Motor neuron (in vitro differentiated cells): ENCODE measurements around the gene TAP2. TPM values are rescaled to one million over a fixed set of nuclear protein-coding genes. Genes with fewer than 3 reads are reported as not detected.
A peak's percentile ranks its signal among the peaks of the same experiment; 100 is the strongest.

Experiments used
- ATAC-seq, 8 experiments: fragments of 200-7000 bp; cut with Tn5 transposase; replicated peaks in 6 of 8; 2 replicates each; pipeline ENCODE4 v1.8.0; 2021; ENCODE audit warnings: mild to moderate bottlenecking in 8 of 8, moderate library complexity in 8 of 8
- H3K27ac ChIP-seq, 2 donors: fragments of 250-450 bp; sonication (Bioruptor Pico); 2 replicates each; pipeline ENCODE4 v1.9.0; 2021; ENCODE audit warnings: antibody characterized with exemption in 2 of 2, mild to moderate bottlenecking in 2 of 2, moderate library complexity in 1 of 2
- H3K4me1 ChIP-seq, 2 donors: fragments of 250-450 bp; sonication (Bioruptor Pico); replicated peaks in 1 of 2; 2 replicates each; pipeline ENCODE4 v1.6.1; 2021; ENCODE audit warnings: antibody characterized with exemption in 2 of 2, mild to moderate bottlenecking in 2 of 2, moderate library complexity in 1 of 2
- H3K4me3 ChIP-seq, 5 donors: fragments of 250-450 bp; sonication (Bioruptor Pico); 2 replicates each; pipeline ENCODE4 v1.9.0; 2021; ENCODE audit warnings: antibody characterized with exemption in 5 of 5, mild to moderate bottlenecking in 5 of 5, moderate library complexity in 4 of 5
- WGBS, 10 experiments: fragments of 450-650 bp; shearing (Covaris generic); methylation state at CpG; one replicate each; pipeline ENCODE4 v1.0.0; 2022; 5-methylcytosine and 5-hydroxymethylcytosine counted together
- in situ Hi-C, 9 experiments: fragments of 400-800 bp; cut with MboI; loops; one replicate each; pipeline ENCODE4 v1.15.0; 2021; ENCODE audit warnings: low sequenced_read_pairs in 9 of 9, low pct_unique_long_range_greater_than_20kb in 2 of 9; ENCODE audit not compliant: unreplicated experiment in 9 of 9
- total RNA-seq, 8 experiments: library from RNA; unstranded; fragments of 300-600 nt; gene quantifications; 2 replicates each; pipeline versions ENCODE4 v1.2.3 to v1.2.4, GENCODE V29; 2022

TAP2 gene
- total RNA-seq, 8 experiments from 2014 or later: 1.7 to 104 (median 13.5) TPM

DNA sequence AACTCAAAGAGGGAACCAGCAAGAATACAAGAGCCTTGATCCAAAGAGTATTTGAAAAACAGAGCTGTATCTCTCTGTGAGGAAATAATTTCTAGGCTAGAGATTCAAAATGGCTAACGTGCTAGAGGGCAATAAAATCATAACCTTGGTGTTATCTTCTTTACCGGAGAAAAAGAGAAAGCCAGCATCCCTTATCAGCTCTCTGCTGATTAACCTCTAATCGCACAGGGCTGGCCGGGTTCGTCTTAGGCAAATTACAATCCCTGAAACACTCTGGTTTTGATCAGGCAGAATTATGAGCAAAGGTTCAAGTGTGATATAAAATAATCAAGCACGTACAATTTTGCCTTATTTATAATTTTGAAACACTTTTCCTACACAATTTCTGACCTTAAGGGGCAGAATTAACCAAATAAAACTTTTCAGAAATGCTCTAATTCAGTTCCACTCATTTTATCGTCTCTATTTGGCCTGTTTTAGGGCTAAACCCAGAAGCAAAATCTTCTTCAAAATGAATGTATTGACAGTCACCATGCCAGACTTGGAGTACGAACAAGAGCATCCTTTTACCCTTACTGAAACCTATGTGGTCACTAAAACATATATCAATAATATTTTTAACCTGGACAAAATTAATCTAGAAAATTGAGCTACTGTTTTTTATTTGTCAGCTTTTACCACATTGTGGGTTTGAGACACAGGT, 29.2 kb upstream of the TAP2 start:
- peak in 2 of 8 experiments; percentile 29 to 32 for ATAC-seq
- in situ Hi-C loops: no loop called here
- Histone ChIP-seq H3K27ac (no peak overlapping the region), H3K4me1 (no peaks in the 10 kb centered on the region), H3K4me3 (no peak overlapping the region)
- 33 to 65% (median 51%) methylated on average over 3 to 8 of the region's 8 CpGs for WGBS, 10 experiments

DNA sequence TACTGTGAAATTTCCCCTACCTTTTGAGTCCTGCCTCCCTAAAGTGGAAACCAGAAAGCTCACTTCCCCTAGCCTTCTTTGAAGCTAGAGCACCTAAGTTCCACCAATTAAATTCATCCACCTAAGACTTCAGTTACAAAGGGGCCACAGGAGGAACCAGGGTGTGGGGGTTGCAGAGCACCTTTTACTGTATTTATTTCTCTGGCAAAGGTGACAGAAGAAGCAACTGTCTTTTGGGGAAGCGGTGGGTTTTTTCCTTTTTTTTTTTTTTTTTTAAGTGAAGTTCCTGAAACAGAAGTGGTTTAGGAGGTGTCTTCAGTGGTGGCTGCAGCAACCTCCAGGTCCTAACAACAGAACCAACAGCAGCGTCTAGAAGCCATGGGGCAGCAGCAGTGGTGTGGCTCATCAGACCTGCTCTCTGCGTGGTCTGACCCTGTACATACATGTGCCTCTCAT, 28.5 kb upstream of the TAP2 start:
- H3K4me1 ChIP-seq: no peaks in the 10 kb centered on the region
- no peak overlapping the region for H3K4me3 ChIP-seq
- in situ Hi-C loops: no loop called here
- H3K27ac ChIP-seq: no peak overlapping the region
- ATAC-seq: no peak
- WGBS, 10 experiments: 40 to 69% (median 50%) methylated on average over 1 to 2 of the region's 3 CpGs; no CpG with 5 or more reads in 3 of the 10 experiments

DNA sequence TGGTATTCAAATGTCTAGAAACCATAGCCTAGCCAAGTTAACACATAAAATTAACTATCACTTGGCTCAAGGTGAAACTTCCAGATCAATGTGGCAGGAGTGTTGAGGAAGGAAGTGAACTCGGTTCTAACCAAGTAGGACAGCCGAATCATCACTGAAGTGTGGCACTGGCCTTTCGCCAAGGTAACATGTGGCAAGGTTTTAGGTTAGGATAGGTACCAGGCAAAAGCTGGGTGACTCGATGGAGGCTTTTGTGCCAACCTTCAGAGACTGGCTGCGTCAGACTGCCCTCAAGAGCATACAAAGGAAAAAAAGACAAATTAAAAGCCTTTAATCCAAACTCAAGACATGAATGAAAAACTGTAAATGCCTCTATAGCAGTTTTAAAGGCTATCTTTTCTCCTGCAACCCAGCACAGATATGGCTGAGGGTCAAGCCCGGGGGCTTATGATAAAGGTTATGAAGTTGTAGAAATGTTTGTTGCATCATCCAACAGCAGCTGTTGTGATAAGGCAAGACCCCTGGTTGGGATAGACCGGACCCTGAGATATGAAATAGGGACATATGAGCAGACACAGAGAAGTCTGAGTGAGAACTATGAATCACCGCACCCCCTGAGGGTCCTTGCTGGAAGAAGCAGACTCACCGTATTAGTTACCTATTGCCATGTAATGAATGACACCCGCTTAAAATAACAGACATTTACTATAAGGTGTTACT, 27.3 kb upstream of the TAP2 start:
- no peak overlapping the region for H3K27ac ChIP-seq
- 23 to 84% (median 66%) methylated on average over 4 to 10 of the region's 10 CpGs; no CpG with 5 or more reads in 1 of the 10 experiments for WGBS, 10 experiments
- in situ Hi-C loops: no loop called here
- H3K4me1 ChIP-seq: no peaks in the 10 kb centered on the region
- no peak for ATAC-seq
- H3K4me3 ChIP-seq: no peak overlapping the region

DNA sequence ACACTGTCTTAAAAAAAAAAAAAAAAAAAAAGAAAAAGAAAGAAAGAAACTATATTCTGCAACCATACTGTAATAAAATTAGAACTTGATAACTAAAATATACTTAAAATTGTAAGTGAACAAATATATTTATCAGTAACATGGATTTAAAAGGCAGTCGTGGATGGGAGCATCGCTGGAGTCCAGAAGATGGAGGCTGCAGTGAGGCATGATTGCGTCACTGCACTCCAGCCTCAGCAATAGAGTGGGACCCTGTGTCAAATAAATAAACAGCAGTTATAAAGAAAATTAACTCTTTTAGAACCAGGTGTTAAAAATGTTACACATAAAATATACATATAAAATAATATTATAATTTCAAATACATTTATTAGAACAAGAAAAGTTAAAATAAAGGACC, 24.2 kb upstream of the TAP2 start:
- H3K4me3 ChIP-seq: no peak overlapping the region
- no peak overlapping the region for H3K27ac ChIP-seq
- no peaks in the 10 kb centered on the region for H3K4me1 ChIP-seq
- WGBS, 10 experiments: 53 to 100% (median 81%) methylated on average over 1 to 3 of the region's 3 CpGs; no CpG with 5 or more reads in 1 of the 10 experiments
- in situ Hi-C loops: no loop called here
- no peak for ATAC-seq

DNA sequence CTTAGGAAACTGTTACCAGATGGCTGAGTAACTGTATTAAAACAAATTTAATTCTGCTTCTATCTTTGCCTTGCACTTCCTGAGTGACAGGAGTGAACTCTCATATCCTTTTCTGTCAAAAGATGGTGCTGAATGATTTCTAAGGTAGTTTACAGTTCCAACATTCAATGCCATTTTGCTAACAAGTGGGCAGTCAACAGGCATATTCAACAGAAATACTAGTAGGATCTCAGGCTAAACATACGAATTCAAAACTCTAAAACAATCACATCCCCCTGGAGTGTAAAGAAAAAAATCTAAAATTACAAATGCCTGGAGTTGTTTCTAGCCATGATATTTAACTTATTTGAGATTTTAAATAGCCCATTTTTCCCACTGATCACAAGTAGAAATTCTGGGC, 22.1 kb upstream of the TAP2 start:
- H3K4me1 ChIP-seq: no peaks in the 10 kb centered on the region
- WGBS, 10 experiments: 36 to 100% (median 73%) methylated on average over 1 of the region's 1 CpG
- H3K27ac ChIP-seq: no peak overlapping the region
- ATAC-seq: no peak
- no peak overlapping the region for H3K4me3 ChIP-seq
- in situ Hi-C loops: no loop called here

DNA sequence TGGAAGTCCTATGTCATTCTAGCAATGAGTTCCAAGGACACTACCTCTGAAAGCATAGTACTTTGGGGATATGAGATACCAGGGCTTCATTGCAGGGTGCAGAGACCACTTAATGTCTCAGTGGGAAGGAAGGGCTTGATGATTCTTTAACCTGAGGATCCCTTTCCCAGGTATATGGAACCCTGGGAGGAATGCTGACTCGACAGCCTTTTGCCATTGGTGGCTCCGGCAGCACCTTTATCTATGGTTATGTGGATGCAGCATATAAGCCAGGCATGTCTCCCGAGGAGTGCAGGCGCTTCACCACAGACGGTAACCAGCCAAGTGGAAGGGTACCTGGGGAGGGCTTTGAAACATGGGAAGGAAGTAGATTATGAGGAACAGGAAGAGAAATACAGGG, 19.7 kb upstream of the TAP2 start:
- no peak for ATAC-seq
- in situ Hi-C loops: no loop called here
- Histone ChIP-seq H3K4me3 (no peak overlapping the region), H3K4me1 (no peaks in the 10 kb centered on the region), H3K27ac (no peak overlapping the region)
- WGBS, 10 experiments: 46 to 79% (median 70%) methylated on average over 2 to 5 of the region's 5 CpGs; no CpG with 5 or more reads in 4 of the 10 experiments

DNA sequence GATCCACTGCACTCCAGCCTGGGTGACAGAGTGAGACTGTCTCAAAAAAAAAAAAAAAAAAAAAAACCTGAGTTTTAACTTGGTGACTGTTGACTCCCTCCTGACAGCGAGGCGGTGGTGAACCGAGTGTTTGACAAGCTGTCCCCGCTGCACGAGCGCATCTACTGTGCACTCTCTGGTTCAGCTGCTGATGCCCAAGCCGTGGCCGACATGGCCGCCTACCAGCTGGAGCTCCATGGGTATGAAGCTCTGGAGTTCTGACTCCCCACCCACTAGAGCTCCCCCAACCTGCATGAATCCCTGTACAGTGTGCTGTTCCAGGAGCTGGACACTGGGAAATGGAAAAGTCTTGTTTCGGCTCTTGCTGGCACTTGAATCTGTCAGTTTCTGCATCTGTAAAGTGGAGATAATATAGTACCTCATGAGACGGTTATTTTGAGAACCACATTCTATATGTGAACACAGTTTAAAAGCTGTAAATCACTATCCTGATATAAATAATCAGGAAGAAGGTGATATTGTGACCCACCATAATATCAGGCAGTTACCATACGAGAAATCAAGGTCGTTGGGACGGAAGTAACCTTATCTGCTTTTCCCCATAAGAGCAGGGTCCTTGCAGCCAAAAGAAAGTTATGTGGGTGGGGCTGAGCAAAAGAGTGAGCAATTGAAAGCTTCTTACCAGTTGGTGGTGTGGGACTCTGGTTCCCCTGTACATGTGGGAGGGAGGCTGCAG, 18.8 kb upstream of the TAP2 start:
- Histone ChIP-seq H3K27ac (no peak overlapping the region), H3K4me1 (peaks cover 2 to 5% of the 10 kb centered on the region in 2 donors), H3K4me3 (no peak overlapping the region)
- no peak for ATAC-seq
- 59 to 100% (median 84%) methylated on average over 2 to 12 of the region's 14 CpGs for WGBS, 10 experiments
- in situ Hi-C loops: no loop called here

DNA sequence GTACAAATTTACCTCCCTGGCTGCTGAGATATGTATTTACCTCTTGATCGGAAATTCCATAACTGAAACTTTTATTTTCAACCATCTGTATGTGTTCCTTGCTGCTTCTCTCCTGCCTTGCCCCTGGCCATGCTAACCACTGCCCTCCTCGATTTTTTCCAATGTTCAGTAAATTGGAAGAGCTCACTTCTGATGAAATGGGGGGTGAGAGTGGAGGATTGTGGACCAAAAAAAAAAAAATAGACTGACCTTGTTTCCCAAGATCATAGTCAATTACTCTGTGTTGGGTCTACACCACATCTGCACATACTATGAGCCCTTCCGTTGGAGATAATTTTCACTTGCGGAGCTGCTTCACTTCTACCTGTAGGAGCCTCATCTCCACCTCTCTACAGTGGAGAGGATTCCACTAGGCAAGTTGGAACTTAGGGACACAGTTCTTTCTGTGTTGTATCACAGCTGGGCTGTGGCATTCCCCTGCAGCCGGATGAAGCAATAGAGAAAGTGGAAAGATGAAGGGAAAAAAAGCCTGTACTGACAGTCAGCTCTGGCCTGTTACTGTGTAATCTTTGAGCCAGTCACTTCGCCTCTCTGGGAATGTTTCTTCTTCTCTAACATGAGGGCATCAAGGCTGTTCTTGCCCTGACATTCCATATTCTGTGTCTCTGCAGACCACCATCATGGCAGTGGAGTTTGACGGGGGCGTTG, 17.1 kb upstream of the TAP2 start:
- Histone ChIP-seq H3K4me3 (no peak overlapping the region), H3K4me1 (peaks cover 2 to 5% of the 10 kb centered on the region in 2 donors), H3K27ac (no peak overlapping the region)
- ATAC-seq: no peak
- 60 to 94% (median 80%) methylated on average over 1 to 8 of the region's 8 CpGs; no CpG with 5 or more reads in 1 of the 10 experiments for WGBS, 10 experiments
- in situ Hi-C loops: no loop called here

DNA sequence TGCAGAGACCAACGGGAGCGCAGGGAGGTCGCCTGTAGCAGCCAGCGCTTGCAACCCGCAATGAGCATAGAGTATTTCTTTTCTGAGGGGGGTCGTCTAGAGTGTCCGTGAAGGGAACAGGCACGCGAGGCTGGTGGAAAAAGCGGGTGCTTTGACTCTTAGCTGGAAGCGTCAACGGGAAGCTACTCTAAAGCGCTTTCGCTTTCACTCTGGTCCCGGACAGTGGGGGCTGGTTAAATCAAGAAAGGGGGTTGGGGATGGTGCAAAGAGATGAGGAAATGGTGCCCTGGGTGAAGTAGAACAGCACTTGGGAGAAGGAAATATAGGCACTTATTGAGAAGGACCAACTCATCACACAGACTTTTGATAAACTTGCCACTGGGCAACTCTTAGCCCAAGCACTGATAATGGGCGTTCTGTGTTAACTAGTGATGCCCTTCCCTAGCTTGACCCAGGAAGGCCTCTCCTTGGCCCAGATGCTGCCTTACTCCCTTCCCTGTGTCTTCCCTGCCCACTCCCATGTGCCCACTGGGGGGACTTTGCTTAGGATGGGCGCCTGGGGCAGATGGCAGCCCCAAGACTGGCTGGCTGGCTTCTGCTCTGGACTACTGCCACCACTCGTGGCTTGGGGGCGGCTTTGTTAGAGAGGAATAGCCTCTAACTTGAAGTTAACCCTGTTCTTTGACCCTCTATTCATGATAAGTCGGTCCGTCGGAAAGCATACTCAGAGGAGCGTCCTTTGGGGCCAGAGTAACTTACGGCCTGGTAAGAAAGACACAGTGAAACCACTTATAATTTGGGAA, 16.0 kb upstream of the TAP2 start:
- in situ Hi-C loops: no loop called here
- peak overlapping the region; percentile 21 to 48 (median 41) for H3K4me3 ChIP-seq
- WGBS, 10 experiments: 7 to 100% (median 82%) methylated on average over 1 to 17 of the region's 24 CpGs; no CpG with 5 or more reads in 2 of the 10 experiments
- peaks cover 2 to 5% of the 10 kb centered on the region in 2 donors for H3K4me1 ChIP-seq
- H3K27ac ChIP-seq: no peak overlapping the region
- ATAC-seq: peak in 3 of 8 experiments; percentile 2 to 17 (median 15)

DNA sequence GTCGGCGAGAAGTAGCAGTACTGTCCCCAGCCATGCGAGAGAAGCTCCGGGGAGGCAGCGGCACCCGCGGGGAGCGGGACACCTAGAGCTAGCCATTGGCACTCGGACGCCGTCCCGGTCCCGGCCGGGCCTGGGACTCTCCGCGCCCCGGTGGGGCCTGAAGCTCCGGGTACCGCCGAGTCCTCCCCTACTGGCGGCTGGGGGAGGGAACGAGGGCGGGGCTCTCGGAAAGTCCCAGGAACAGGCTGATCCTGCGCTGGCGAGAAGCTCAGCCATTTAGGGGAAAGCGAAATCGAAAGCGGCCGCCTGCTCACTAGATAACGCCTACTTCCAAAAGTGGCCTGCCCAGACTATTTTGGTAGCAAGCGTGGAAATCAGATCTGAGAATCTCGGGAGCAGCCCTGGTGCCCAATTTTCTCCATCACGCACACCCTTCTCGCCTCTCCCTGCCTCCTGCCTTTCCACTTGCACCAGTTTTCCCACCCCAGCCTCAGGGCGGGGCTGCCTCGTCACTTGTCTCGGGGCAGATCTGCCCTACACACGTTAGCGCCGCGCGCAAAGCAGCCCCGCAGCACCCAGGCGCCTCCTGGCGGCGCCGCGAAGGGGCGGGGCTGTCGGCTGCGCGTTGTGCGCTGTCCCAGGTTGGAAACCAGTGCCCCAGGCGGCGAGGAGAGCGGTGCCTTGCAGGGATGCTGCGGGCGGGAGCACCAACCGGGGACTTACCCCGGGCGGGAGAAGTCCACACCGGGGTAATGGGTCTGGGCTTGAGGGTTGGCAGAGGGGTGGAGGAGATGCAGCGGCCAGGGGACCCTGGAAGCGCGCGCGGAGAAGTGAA, 15.2 kb upstream of the TAP2 start, which contains the start of the genes PSMB9 and TAP1:
Gene PSMB9 (plus strand): TSS at position 652 of the 835 bp plus-strand sequence. CDS start 38 bp downstream, at position 690.
Gene TAP1 (minus strand): TSS at position 164 of the 835 bp plus-strand sequence. CDS start 68 bp downstream, at position 96.
- H3K4me3 ChIP-seq: peak within 1 kb of the TSS; percentile 21 to 48 (median 41)
- WGBS, 10 experiments: 0 to 6% (median 0%) methylated on average over 4 to 22 of the region's 68 CpGs; no CpG with 5 or more reads in 4 of the 10 experiments
- in situ Hi-C loops: no loop called here
- peaks cover 2 to 5% of the 10 kb centered on the region in 2 donors for H3K4me1 ChIP-seq
- ATAC-seq: peak; percentile 78 to 93 (median 91)
- no peak within 1 kb of the TSS for H3K27ac ChIP-seq

DNA sequence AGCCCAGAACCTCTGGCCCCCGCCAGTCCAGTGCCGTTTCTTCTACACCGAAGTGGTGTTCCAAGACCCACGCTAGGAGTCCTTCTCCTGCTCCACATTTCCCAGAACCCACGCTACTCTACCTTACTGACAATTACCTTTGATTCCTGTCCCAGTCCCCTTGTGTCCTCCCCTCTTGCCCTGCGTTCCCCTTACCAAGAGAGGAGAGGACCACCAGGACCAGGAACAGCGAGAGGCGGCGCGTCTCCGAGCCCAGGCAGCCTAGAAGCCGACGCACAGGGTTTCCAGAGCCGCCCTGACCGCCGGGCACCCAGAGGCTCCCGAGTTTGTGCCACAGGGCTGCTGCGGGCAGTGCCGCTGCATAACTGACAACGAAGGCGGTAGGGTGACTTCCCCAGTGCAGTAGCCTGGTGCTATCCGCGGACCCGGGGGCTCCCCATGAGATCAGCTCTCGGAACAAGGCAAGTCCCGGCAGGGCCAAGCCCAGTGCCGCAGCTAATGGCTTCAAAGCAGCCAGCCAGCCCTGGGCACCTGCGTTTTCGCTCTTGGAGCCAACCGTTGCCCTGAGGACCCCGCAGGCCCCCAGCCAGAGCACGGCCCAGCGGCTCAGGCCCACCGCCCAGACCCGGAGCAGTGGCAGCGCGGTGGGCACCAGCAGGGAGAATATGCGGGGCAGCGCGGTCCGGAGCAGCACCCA, 14.5 kb upstream of the TAP2 start:
- peak; percentile 11 to 41 (median 32) for ATAC-seq
- Histone ChIP-seq H3K27ac (no peak overlapping the region), H3K4me1 (peaks cover 2 to 5% of the 10 kb centered on the region in 2 donors), H3K4me3 (peak overlapping the region; percentile 21 to 48 (median 41))
- in situ Hi-C loops: no loop called here
- WGBS, 10 experiments: 0 to 25% (median 0%) methylated on average over 3 to 19 of the region's 41 CpGs; no CpG with 5 or more reads in 3 of the 10 experiments
